Activated T-cell treated with anti-CD3 and anti-CD28 coated beads, Interleukin-2, amount 50 U/mL, for 72 hours (primary cell): ENCODE data around the gene CNOT6. TPM values are rescaled to one million over a fixed set of nuclear protein-coding genes. Genes with fewer than 3 reads are reported as not detected.

Experiments
- ATAC-seq, 2 donors: fragments of 150-1000 bp; cut with Tn5 transposase; replicated peaks in 1 of 2; 2 replicates each; pipeline ENCODE4 v1.10.0; 2021; ENCODE audit warnings: moderate library complexity in 2 of 2, mild to moderate bottlenecking in 1 of 2
- DNase-seq, 2 donors: peaks; one replicate each; pipeline ENCODE4 v3.0.0; 2021 to 2022; ENCODE audit warnings: mixed read lengths in 1 of 2
- H3K27ac Mint-ChIP-seq: one replicate; pipeline ENCODE4 v1.8.0; 2022; ENCODE audit warnings: mild to moderate bottlenecking, moderate library complexity, mixed read lengths
- H3K27me3 Mint-ChIP-seq: one replicate; pipeline ENCODE4 v1.8.0; 2022; ENCODE audit warnings: low read depth, mixed read lengths
- H3K36me3 Mint-ChIP-seq, 2 donors: one replicate each; pipeline ENCODE4 v1.8.0; 2022; ENCODE audit warnings: mixed read lengths in 2 of 2, mild to moderate bottlenecking in 1 of 2; ENCODE audit not compliant: insufficient read depth in 2 of 2
- H3K4me1 Mint-ChIP-seq: one replicate; pipeline ENCODE4 v1.8.0; 2022; ENCODE audit warnings: low read depth, mixed read lengths
- H3K4me3 Mint-ChIP-seq, 2 donors: one replicate each; pipeline ENCODE4 v1.8.0; 2022; ENCODE audit warnings: mild to moderate bottlenecking in 2 of 2, mixed read lengths in 2 of 2, moderate library complexity in 2 of 2
- H3K9me3 Mint-ChIP-seq, 2 donors: one replicate each; pipeline ENCODE4 v1.8.0; 2022; ENCODE audit warnings: mixed read lengths in 2 of 2
- total RNA-seq, 2 donors: library from RNA; stranded (reverse); gene quantifications; one replicate each; pipeline ENCODE4 v1.2.3, GENCODE V29; 2022

The CNOT6 gene
- total RNA-seq, 2 donors from 2014 or later: 34.0 to 34.3 TPM

DNA sequence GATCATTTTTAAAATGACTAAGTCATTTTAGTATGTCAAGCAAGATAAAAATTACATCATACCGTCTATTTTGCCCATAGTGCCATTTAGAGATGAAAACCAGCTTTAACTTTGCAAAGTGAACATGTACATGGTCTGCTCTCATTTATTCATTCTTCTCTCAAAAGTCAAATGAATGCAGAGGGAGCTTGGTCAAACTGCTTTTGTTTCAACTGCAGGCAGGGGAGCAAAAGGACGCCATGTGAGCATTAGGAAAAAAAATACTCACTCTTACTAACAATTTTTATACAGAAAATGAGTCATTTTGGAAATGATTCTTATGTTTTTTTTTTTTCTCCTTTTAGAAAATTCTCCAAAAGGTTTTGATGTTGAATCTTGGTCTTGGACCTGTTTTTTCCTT is 81.4 kb downstream of the CNOT6 start:
- H3K36me3 Mint-ChIP-seq: peaks cover 12 to 19% of the 10 kb centered on the region in 2 donors
- no peaks in the 10 kb centered on the region for H3K9me3 Mint-ChIP-seq
- H3K4me1 Mint-ChIP-seq: peaks cover 16% of the 10 kb centered on the region
- H3K27ac Mint-ChIP-seq: peak overlapping the region; percentile 89
- DNase-seq: peak in 1 of 2 donors; percentile 14
- no peaks in the 10 kb centered on the region for H3K27me3 Mint-ChIP-seq
- ATAC-seq: peak; percentile 74 to 75
- H3K4me3 Mint-ChIP-seq: peak overlapping the region; percentile 23 to 82

DNA sequence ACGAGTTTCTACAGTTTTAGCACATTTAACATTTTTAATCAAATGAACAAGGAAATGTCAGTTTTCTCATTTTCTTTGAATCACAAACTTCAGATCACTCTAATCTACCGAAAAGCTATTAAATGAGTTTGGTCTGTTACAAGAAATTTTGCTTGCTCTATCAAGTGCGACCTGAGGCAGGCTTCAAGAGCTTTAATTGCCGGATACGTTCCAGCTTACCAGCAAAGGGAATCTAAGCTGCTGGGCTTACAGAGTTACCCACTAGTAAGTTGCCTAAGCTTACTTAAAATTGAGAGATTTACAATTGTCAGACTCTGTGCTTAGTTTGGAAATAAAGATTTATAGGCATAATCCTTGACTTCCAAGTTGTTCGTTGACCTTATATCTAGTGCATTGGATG is 86.5 kb downstream of the CNOT6 start:
- Mint-ChIP-seq H3K4me1 (peaks cover 8% of the 10 kb centered on the region), H3K4me3 (no peak overlapping the region), H3K27ac (no peak overlapping the region), H3K36me3 (peaks cover 6% of the 10 kb centered on the region in 2 donors), H3K9me3 (no peaks in the 10 kb centered on the region), H3K27me3 (peaks cover 17% of the 10 kb centered on the region)
- no peak for ATAC-seq
- no peak for DNase-seq

DNA sequence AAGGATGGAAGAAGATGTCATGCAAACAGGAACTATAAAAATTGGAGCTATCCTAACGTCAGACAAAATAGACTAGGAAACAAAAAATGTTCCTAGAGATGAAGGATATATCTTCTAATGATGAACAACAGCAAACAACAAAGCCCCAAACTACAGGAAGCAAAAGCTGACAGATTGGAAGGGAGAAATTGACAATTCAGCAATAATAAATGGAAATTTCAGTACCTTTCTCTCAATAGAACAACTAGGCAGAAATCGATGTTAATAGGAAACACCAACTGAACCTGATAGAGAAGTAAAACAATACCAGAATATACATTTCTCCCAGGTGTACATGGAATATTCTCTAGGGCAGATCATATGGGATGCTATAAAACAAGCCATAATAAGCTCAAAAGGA is 89.6 kb downstream of the CNOT6 start:
- peak overlapping the region; percentile 26 for H3K27ac Mint-ChIP-seq
- H3K27me3 Mint-ChIP-seq: peaks cover 38% of the 10 kb centered on the region

GRCh38 chr5:180586204-180586603 is 92.0 kb downstream of the CNOT6 start:
- no peak for ATAC-seq
- no peak for DNase-seq
- H3K4me3 Mint-ChIP-seq: no peak overlapping the region
- H3K27me3 Mint-ChIP-seq: peaks cover 51% of the 10 kb centered on the region
- no peak overlapping the region for H3K27ac Mint-ChIP-seq
- no peaks in the 10 kb centered on the region for H3K9me3 Mint-ChIP-seq
- no peaks in the 10 kb centered on the region for H3K36me3 Mint-ChIP-seq
- no peaks in the 10 kb centered on the region for H3K4me1 Mint-ChIP-seq

More for the DNA sequence above, 89.6 kb downstream of the CNOT6 start:
- H3K9me3 Mint-ChIP-seq: no peaks in the 10 kb centered on the region
- ATAC-seq (no peak), DNase-seq (no peak)
- no peaks in the 10 kb centered on the region for H3K4me1 Mint-ChIP-seq
- H3K36me3 Mint-ChIP-seq: no peaks in the 10 kb centered on the region
- no peak overlapping the region for H3K4me3 Mint-ChIP-seq

GRCh38 chr5:180586870-180587269 is 92.7 kb downstream of the CNOT6 start:
- no peak for DNase-seq
- H3K4me1 Mint-ChIP-seq: no peaks in the 10 kb centered on the region
- H3K36me3 Mint-ChIP-seq: no peaks in the 10 kb centered on the region
- H3K9me3 Mint-ChIP-seq: no peaks in the 10 kb centered on the region
- no peak for ATAC-seq
- H3K27me3 Mint-ChIP-seq: peaks cover 51% of the 10 kb centered on the region
- H3K27ac Mint-ChIP-seq: no peak overlapping the region
- H3K4me3 Mint-ChIP-seq: no peak overlapping the region

- Mint-ChIP-seq H3K4me1 (peaks cover 5% of the 10 kb centered on the region), H3K9me3 (no peaks in the 10 kb centered on the region), H3K4me3 (peak overlapping the region; percentile 41 to 54), H3K36me3 (peaks cover 1 to 2% of the 10 kb centered on the region in 2 donors), H3K27ac (no peak overlapping the region), H3K27me3 (peaks cover 61% of the 10 kb centered on the region)
- ATAC-seq (peak; percentile 23 to 29), DNase-seq (no peak)
These were observed 95.8 kb downstream of the CNOT6 start for GRCh38 chr5:180589771-180590542.

DNA sequence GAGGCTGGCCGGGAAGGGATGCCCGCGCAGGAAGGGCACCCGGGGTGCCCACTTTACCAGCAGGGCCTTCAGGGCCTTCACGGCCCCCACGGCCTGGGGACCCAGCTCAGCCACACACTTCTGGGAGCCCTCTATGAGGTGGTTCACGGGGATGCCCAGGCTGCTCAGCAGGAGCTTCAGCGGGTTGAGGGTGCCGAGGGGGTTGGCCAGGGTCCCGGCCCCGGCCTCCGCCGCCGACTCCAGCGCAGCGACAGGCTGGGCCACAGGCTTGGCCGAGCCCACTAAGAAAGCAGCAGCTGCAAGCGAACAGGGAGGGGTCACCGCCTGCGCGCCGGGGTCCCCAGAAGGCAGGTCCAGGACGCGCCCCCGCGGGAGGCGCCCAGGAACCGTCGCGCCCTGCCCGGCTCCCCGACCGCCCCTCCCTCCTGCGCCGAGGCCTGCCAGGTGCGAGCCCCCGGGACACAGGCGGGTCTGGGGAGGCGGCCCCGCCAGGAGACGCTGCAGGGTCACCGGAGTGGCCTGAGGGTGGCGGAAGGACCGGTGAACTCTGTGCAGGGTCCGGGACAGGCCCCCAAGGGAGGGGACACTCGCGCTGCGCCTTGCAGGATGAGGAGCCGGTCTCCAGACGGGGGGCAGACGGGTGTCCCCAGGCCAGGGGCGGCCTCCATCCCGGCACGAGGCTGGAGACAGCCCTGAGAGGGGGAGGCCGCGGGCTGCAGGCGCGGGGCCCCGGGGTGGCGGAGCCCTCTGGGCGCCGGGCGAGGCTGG is 96.5 kb downstream of the CNOT6 start:
- Mint-ChIP-seq H3K27me3 (peaks cover 58% of the 10 kb centered on the region), H3K4me1 (peaks cover 5% of the 10 kb centered on the region), H3K27ac (no peak overlapping the region), H3K9me3 (no peaks in the 10 kb centered on the region), H3K36me3 (peaks cover 1 to 2% of the 10 kb centered on the region in 2 donors), H3K4me3 (peak overlapping the region; percentile 27 to 29)
- DNase-seq: no peak
- peak; percentile 24 to 29 for ATAC-seq

DNA sequence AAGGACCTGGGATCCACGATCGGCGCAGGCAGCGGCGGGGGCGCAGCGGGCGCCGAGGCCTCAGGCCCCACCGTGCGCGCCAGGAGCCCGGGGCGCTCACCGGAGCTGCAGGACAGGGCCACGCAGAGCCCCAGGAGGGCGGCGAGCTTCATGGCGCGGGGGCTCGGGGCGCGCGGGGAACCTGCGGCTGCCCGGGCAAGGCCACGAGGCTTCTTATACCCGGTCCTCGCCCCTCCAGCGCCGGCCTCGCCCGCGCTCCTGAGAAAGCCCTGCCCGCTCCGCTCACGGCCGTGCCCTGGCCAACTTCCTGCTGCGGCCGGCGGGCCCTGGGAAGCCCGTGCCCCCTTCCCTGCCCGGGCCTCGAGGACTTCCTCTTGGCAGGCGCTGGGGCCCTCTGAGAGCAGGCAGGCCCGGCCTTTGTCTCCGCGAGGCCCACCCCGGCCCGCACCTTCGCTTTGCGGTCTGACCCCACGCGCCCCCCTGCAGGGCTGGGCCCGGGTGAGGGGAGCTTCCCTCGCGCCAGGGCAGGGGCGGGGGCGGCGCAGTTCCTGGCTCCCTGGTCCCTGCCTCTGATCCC is 97.2 kb downstream of the CNOT6 start, which contains the start of gene SCGB3A1:
Gene SCGB3A1 (minus strand): TSS at position 189 of the 577 bp plus-strand sequence. CDS start 37 bp downstream, at position 152.
- ATAC-seq (peak; percentile 12 to 14), DNase-seq (no peak)
- no peak within 1 kb of the TSS for H3K27ac Mint-ChIP-seq
- H3K9me3 Mint-ChIP-seq: no peaks in the 10 kb centered on the region
- peaks cover 1 to 2% of the 10 kb centered on the region in 2 donors for H3K36me3 Mint-ChIP-seq
- H3K27me3 Mint-ChIP-seq: peaks cover 51% of the 10 kb centered on the region
- peak within 1 kb of the TSS; percentile 42 to 52 for H3K4me3 Mint-ChIP-seq
- H3K4me1 Mint-ChIP-seq: peaks cover 5% of the 10 kb centered on the region

DNA sequence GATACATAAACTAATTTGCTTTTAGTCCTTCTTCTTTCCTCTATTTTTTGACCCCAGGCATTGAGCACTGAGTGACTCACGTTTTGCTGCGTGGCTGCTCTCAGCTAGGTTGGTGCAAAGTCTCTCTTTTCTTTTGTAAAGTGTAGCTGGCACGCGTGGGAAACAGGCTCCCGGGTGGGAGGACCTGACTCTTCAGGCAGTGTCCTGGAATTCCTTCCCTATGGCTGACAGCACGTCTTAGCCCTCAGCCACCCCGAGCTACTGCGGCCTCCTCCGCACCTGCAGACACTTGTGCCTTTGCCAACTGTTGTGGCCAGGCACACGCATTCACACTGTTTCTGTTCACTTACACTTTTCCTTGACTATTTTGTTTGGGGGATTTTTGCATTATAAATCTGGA is 98.0 kb downstream of the CNOT6 start:
- DNase-seq (no peak), ATAC-seq (no peak)
- Mint-ChIP-seq H3K27me3 (peaks cover 46% of the 10 kb centered on the region), H3K9me3 (no peaks in the 10 kb centered on the region), H3K4me3 (peak overlapping the region; percentile 42 to 52), H3K4me1 (peaks cover 5% of the 10 kb centered on the region), H3K36me3 (peaks cover 1 to 2% of the 10 kb centered on the region in 2 donors), H3K27ac (no peak overlapping the region)

DNA sequence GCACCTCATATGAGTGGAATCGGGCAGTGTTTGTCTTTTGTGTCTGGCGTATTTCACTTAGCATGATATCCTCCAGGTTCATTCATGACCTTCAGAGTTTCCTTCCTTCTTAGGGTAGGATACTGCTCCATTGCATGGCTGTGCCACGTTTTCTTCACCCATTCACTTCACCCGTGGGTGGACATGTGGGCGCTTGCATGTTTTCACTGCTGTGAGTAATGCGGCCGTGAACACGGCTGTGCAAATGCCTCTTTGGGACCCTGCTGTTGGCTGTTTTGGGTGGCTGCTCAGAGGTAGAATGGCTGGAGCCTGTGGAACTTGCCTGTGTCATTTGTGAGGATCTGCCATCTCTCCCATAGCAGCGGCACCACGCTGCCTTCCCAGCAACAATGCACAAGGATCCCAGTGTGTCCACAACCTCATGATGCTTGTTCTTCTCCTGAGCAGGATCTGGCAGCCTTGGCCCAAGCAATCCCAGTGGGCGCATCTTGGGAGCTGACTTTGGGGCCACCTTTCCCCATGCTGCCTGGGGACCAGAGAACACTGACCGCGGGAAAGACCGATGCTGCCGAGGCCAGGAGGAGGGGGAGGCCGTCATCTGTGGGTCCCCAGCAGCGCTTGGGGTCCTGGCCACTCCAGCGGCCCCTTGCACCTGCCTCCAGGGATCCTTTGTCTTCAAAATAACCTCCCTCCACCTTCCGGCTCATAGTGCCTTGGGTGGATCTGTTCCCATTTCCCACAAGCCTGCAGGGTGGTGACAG is 99.4 kb downstream of the CNOT6 start:
- peaks cover 39% of the 10 kb centered on the region for H3K27me3 Mint-ChIP-seq
- no peaks in the 10 kb centered on the region for H3K9me3 Mint-ChIP-seq
- H3K4me1 Mint-ChIP-seq: peaks cover 5% of the 10 kb centered on the region
- ATAC-seq (no peak), DNase-seq (no peak)
- no peak overlapping the region for H3K27ac Mint-ChIP-seq
- H3K4me3 Mint-ChIP-seq: no peak overlapping the region
- peaks cover 1 to 2% of the 10 kb centered on the region in 2 donors for H3K36me3 Mint-ChIP-seq

DNA sequence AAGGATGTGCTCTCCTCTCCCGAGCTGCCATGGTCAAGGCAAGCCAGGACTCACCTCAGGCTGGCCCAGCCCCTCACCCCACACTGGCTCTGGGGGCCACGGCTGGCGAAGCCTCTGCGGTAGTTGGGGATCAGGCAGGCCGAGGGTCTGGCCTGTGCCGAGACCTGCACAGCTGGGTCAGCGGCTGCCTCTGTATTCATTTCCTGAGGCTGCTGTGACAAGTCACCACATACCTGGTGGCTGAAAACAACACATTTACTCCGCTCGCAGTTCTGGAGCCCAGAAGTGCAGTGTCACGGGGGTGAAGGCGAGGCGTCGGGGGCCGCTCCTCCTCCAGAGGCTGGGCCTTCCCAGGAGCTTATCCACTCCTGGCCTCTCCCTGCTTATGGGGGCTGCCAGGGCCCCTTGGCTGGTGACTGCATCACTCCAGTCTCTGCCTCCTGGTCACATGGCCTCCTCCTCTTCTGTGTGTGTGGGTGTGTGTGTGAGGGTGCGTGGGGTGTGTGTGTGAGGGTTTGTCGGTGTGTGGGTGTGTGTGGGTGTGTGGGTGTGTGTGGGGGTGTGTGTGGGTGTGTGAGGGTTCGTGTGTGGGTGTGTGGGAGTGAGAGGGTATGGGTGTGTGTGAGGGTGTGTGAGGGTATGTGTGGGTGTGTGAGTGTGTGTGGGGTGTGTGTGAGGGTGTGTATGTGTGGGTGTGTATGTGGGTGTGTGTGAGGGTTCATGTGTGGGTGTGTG is 100.3 kb downstream of the CNOT6 start:
- peaks cover 30% of the 10 kb centered on the region for H3K27me3 Mint-ChIP-seq
- peaks cover 5% of the 10 kb centered on the region for H3K4me1 Mint-ChIP-seq
- ATAC-seq (no peak), DNase-seq (no peak)
- H3K27ac Mint-ChIP-seq: no peak overlapping the region
- no peak overlapping the region for H3K4me3 Mint-ChIP-seq
- peaks cover 1 to 2% of the 10 kb centered on the region in 2 donors for H3K36me3 Mint-ChIP-seq
- H3K9me3 Mint-ChIP-seq: no peaks in the 10 kb centered on the region

DNA sequence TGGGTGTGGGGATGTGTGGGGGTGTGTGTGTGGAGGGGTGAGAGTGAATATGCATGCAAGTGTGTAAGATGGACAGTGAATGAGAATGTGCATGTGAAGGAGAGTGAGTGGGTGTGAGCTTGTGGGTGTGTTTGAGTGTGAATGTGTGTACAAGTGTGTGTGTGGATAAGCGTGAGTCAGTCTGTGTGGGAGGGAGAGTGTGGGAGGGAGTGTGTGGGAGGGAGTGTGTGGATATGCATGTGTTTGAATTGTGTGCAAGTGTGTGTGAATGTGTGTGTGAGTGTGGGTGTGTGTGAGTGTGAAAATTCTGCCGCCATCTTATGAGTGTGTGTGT is 100.8 kb downstream of the CNOT6 start:
- no peak overlapping the region for H3K27ac Mint-ChIP-seq
- H3K4me3 Mint-ChIP-seq: no peak overlapping the region
- peaks cover 25% of the 10 kb centered on the region for H3K27me3 Mint-ChIP-seq
- peaks cover 5% of the 10 kb centered on the region for H3K4me1 Mint-ChIP-seq
- H3K9me3 Mint-ChIP-seq: no peaks in the 10 kb centered on the region
- DNase-seq: no peak
- H3K36me3 Mint-ChIP-seq: peaks cover 1 to 2% of the 10 kb centered on the region in 2 donors
- no peak for ATAC-seq
